ENCODE data around the gene PIK3C2B.

GRCh38 chr1:204468766-204469302, 25.8 kb downstream of the PIK3C2B start:
- TF ChIP-seq, protein P1, sequence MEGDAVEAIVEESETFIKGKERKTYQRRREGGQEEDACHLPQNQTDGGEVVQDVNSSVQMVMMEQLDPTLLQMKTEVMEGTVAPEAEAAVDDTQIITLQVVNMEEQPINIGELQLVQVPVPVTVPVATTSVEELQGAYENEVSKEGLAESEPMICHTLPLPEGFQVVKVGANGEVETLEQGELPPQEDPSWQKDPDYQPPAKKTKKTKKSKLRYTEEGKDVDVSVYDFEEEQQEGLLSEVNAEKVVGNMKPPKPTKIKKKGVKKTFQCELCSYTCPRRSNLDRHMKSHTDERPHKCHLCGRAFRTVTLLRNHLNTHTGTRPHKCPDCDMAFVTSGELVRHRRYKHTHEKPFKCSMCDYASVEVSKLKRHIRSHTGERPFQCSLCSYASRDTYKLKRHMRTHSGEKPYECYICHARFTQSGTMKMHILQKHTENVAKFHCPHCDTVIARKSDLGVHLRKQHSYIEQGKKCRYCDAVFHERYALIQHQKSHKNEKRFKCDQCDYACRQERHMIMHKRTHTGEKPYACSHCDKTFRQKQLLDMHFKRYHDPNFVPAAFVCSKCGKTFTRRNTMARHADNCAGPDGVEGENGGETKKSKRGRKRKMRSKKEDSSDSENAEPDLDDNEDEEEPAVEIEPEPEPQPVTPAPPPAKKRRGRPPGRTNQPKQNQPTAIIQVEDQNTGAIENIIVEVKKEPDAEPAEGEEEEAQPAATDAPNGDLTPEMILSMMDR (IDR thresholded peaks at IDR 0.05) = no peak
- TF ChIP-seq POLR2AphosphoS5 (IDR thresholded peaks at IDR 0.05) (no peak), EP300 (IDR thresholded peaks at IDR 0.05) (no peak)

Measured in suprapubic skin (tissue), 4 donors.